Articular chondrocyte of knee joint (primary cell): Measurements from ENCODE around the gene CLIC3. TPM values are rescaled to one million over a fixed set of nuclear protein-coding genes. Genes with fewer than 3 reads are reported as not detected.

Experiments
- total RNA-seq: library from RNA; depleted of rRNA; stranded (reverse); fragments of >200 nt; gene quantifications from 2 replicates; pipeline ENCODE4 v1.2.3, GENCODE V29; 2012

CLIC3 gene
- total RNA-seq = 16.0 and 16.6 TPM in 2 replicates

GRCh38 chr9:136996361-136997292, at the start of gene CLIC3:
TSS of gene CLIC3 (minus strand) at chr9:136996568. CDS start at chr9:136996543, 25 bp downstream.

GRCh38 chr9:137031904-137032640, 35.7 kb upstream of the CLIC3 start, which contains the start of gene FUT7:
TSS of gene FUT7 (minus strand) at chr9:137032088. CDS start at chr9:137031991, 97 bp downstream.

GRCh38 chr9:137027369-137028262, 31.2 kb upstream of the CLIC3 start, which contains the start of gene ABCA2:
TSS of gene ABCA2 (minus strand) at chr9:137028237. CDS start at chr9:137028140, 97 bp downstream.

GRCh38 chr9:136991993-136992818, 4.2 kb downstream of the CLIC3 start, which contains the start of gene PAXX:
TSS of gene PAXX (plus strand) at chr9:136992422. CDS start at chr9:136992444, 22 bp downstream.

GRCh38 chr9:136982232-136983051, 13.9 kb downstream of the CLIC3 start, which contains the start of gene LCNL1:
TSS of gene LCNL1 (plus strand) at chr9:136982993. CDS start at chr9:136983587, 594 bp downstream.

GRCh38 chr9:136977223-136977622, 19.1 kb downstream of the CLIC3 start, which contains the start of gene PTGDS:
TSS of gene PTGDS (plus strand) at chr9:136977504. CDS start at chr9:136977579, 75 bp downstream.

GRCh38 chr9:136951541-136952320, 44.6 kb downstream of the CLIC3 start, which contains the start of gene LCN12:
TSS of gene LCN12 (plus strand) at chr9:136952273. CDS start at chr9:136952328, 55 bp downstream.

Other genes starting within 250 kb of the CLIC3 start
- not detected in 2 replicates for gene LCN6, start 248.0 kb downstream of the CLIC3 start, total RNA-seq
- gene LCN8, start 238.3 kb downstream of the CLIC3 start, total RNA-seq = not detected in 2 replicates
- gene LCN15, start 232.1 kb downstream of the CLIC3 start, total RNA-seq = not detected in 2 replicates
- 37.4 and 42.7 TPM in 2 replicates for gene TMEM141, start 205.2 kb downstream of the CLIC3 start, total RNA-seq
- gene CCDC183, start 200.2 kb downstream of the CLIC3 start, total RNA-seq = 0.26 and 0.32 TPM in 2 replicates
- 41.4 and 60.4 TPM in 2 replicates for gene RABL6, start 188.6 kb downstream of the CLIC3 start, total RNA-seq
- 0.65 TPM in 2 replicates for gene AJM1, start 154.1 kb downstream of the CLIC3 start, total RNA-seq
- gene PHPT1, start 147.2 kb downstream of the CLIC3 start, total RNA-seq = 49.9 and 50.8 TPM in 2 replicates
- 0.39 and 0.76 TPM in 2 replicates for gene MAMDC4, start 144.2 kb downstream of the CLIC3 start, total RNA-seq
- 237 and 265 TPM in 2 replicates for gene EDF1, start 130.3 kb downstream of the CLIC3 start, total RNA-seq
- 6.3 and 9.2 TPM in 2 replicates for gene TRAF2, start 110.1 kb downstream of the CLIC3 start, total RNA-seq
- gene FBXW5, start 51.8 kb downstream of the CLIC3 start, total RNA-seq = 109 and 113 TPM in 2 replicates
- 0.39 and 0.54 TPM in 2 replicates for gene C8G, start 51.3 kb downstream of the CLIC3 start, total RNA-seq
- gene LCN12, start 44.3 kb downstream of the CLIC3 start, total RNA-seq = not detected in 2 replicates
- 0.65 and 5.1 TPM in 2 replicates for gene PTGDS, start 19.1 kb downstream of the CLIC3 start, total RNA-seq
- 0.11 and 0.65 TPM in 2 replicates for gene LCNL1, start 13.6 kb downstream of the CLIC3 start, total RNA-seq
- 12.1 and 12.8 TPM in 2 replicates for gene PAXX, start 4.1 kb downstream of the CLIC3 start, total RNA-seq
- gene ABCA2, start 31.7 kb upstream of the CLIC3 start, total RNA-seq = 16.3 and 17.5 TPM in 2 replicates
- gene FUT7, start 35.5 kb upstream of the CLIC3 start, total RNA-seq = not detected in 2 replicates
- 20.0 and 20.1 TPM in 2 replicates for gene NPDC1, start 49.6 kb upstream of the CLIC3 start, total RNA-seq
- gene ENTPD2, start 57.5 kb upstream of the CLIC3 start, total RNA-seq = not detected in 2 replicates
- gene SAPCD2, start 74.0 kb upstream of the CLIC3 start, total RNA-seq = 2.9 and 4.0 TPM in 2 replicates
- 15.6 and 22.1 TPM in 2 replicates for gene UAP1L1, start 80.9 kb upstream of the CLIC3 start, total RNA-seq
- 60.6 and 60.9 TPM in 2 replicates for gene MAN1B1, start 90.4 kb upstream of the CLIC3 start, total RNA-seq
- gene DPP7, start 118.2 kb upstream of the CLIC3 start, total RNA-seq = 66.0 and 68.3 TPM in 2 replicates
- under 0.01 TPM in 1 of 2 replicates, not detected in the other for gene GRIN1, start 142.6 kb upstream of the CLIC3 start, total RNA-seq
- not detected in 2 replicates for gene LRRC26, start 173.5 kb upstream of the CLIC3 start, total RNA-seq
- not detected in 2 replicates for gene TMEM210, start 175.5 kb upstream of the CLIC3 start, total RNA-seq
- 21.9 and 24.7 TPM in 2 replicates for gene ANAPC2, start 192.0 kb upstream of the CLIC3 start, total RNA-seq
- gene SSNA1, start 192.1 kb upstream of the CLIC3 start, total RNA-seq = 41.7 and 44.6 TPM in 2 replicates
- gene TPRN, start 204.2 kb upstream of the CLIC3 start, total RNA-seq = 5.4 and 6.1 TPM in 2 replicates
- 29.0 and 29.4 TPM in 2 replicates for gene TMEM203, start 209.1 kb upstream of the CLIC3 start, total RNA-seq
- 4.0 and 4.1 TPM in 2 replicates for gene NDOR1, start 209.1 kb upstream of the CLIC3 start, total RNA-seq
- 0.39 TPM in 1 of 2 replicates, not detected in the other for gene RNF208, start 225.7 kb upstream of the CLIC3 start, total RNA-seq
- gene CYSRT1, start 228.6 kb upstream of the CLIC3 start, total RNA-seq = 0.52 and 0.76 TPM in 2 replicates
- gene RNF224, start 230.9 kb upstream of the CLIC3 start, total RNA-seq = not detected in 2 replicates
- not detected in 2 replicates for gene SLC34A3, start 234.3 kb upstream of the CLIC3 start, total RNA-seq
- gene TUBB4B, start 244.7 kb upstream of the CLIC3 start, total RNA-seq = 114 and 130 TPM in 2 replicates